AG10803 (cell line): ENCODE results near the gene CFAP92.
A peak's percentile ranks its signal among the peaks of the same experiment; 100 is the strongest.

Experiments used
- DNase-seq: peaks from one replicate; pipeline ENCODE4 v3.0.0; 2010; ENCODE audit warnings: low read depth
- H3K4me3 ChIP-seq: 2 replicates; pipeline ENCODE4 v1.5.1; 2011; ENCODE audit warnings: mild to moderate bottlenecking, low read length, control low read depth
- TF ChIP-seq, protein P1 (sequence below): conservative IDR thresholded peaks from 2 replicates; pipeline ENCODE4 v1.5.1; 2011; ENCODE audit warnings: mild to moderate bottlenecking, low read length, control low read depth, inconsistent platforms

CFAP92 gene

DNA sequence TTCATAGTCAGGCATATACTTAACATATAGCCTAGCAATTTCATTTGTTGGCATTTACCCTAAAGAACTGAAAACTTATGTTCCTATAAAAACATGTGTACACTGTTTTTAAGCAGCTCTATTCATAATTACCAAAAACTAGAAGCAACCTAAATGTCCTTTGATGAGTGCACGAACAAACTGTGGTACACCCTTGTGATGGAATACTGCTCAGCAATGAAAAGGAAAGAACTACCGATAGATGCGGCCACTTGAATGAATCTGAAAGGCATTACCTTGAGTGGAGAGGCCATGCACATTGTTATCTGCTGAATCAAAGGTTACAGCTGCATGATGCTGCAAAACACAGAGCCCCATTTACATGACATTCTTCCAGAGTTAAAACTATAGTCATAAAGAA, 44.7 kb downstream of the CFAP92 start:
- no peak for DNase-seq
- H3K4me3 ChIP-seq = no peak overlapping the region
- TF ChIP-seq, protein P1, sequence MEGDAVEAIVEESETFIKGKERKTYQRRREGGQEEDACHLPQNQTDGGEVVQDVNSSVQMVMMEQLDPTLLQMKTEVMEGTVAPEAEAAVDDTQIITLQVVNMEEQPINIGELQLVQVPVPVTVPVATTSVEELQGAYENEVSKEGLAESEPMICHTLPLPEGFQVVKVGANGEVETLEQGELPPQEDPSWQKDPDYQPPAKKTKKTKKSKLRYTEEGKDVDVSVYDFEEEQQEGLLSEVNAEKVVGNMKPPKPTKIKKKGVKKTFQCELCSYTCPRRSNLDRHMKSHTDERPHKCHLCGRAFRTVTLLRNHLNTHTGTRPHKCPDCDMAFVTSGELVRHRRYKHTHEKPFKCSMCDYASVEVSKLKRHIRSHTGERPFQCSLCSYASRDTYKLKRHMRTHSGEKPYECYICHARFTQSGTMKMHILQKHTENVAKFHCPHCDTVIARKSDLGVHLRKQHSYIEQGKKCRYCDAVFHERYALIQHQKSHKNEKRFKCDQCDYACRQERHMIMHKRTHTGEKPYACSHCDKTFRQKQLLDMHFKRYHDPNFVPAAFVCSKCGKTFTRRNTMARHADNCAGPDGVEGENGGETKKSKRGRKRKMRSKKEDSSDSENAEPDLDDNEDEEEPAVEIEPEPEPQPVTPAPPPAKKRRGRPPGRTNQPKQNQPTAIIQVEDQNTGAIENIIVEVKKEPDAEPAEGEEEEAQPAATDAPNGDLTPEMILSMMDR = no peak

DNA sequence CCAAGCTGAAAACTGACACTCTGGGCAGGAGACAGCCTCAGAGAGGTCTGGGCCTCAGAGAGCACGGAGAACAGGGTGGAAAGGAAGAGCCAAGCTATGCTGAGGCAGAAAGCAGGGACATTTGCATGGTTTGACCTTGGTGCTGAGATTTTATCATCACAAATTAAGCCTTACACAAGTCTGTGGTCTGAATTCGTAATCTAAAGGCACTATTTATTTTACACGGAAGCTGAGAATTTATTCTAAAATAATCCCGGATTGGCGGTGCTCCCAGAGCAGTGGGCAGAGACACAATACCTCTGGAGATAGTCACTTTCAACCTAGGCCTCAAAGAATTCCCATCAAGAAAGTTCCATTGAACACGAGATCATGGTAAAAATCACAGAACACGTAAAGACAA, 47.5 kb downstream of the CFAP92 start:
- TF ChIP-seq, protein P1 = no peak
- DNase-seq = peak; percentile 63
- no peak overlapping the region for H3K4me3 ChIP-seq

DNA sequence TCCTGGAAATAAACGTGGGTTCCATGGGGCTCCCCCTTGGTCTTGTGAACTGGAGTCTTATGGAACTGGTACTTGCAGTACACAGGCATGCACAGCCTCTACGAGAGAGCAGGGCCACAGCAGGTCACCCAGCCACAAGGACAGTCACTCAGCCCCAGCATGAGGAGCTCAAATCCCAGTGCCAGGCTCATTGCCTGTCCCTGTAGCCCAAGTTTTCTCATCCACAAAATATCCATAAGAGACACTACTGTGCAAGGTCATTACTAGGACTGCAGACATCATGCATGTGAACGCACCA, 48.0 kb downstream of the CFAP92 start:
- TF ChIP-seq, protein P1 = no peak
- no peak overlapping the region for H3K4me3 ChIP-seq
- no peak for DNase-seq

DNA sequence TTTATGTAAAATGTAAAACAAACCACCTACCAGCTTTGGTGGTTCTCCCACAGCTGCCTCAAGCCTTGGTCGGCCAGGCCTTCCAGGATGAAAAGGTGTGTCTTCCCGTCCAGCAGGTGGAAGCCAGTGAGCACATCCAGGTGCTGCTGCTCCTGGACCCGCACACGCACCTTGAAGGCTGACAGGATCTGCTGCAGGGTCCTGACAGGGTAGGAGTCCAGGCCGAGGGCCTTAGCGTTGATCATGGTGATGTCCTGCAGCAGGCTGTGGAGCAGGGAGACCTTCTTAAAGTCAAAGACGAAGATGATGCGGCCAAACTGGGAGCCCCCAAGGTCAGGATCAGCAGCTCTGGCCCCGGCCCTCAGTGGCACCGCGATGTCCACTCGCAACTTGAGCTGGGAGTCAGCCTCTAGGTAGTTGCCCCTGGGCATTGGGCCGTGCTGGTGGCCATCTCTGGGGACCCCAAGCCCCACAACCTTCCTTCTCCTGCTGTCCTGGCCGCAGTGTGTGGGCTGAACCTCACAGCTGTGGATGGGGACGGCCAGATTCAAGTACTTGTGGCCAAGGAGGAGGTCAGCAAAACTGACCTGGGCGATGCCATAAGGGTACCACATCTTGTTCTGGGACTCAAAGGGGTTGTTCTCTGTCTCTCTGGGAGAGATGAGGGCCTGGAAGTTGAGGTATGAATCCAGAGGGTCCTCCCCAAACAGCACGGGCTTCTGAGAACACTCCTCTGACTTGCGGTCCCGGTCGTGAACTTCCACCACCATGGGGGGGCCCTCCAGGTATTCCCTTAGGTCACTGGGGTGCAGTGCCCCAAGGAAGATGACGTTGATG, 48.6 kb downstream of the CFAP92 start:
- TF ChIP-seq, protein P1 = no peak
- no peak overlapping the region for H3K4me3 ChIP-seq
- no peak for DNase-seq

DNA sequence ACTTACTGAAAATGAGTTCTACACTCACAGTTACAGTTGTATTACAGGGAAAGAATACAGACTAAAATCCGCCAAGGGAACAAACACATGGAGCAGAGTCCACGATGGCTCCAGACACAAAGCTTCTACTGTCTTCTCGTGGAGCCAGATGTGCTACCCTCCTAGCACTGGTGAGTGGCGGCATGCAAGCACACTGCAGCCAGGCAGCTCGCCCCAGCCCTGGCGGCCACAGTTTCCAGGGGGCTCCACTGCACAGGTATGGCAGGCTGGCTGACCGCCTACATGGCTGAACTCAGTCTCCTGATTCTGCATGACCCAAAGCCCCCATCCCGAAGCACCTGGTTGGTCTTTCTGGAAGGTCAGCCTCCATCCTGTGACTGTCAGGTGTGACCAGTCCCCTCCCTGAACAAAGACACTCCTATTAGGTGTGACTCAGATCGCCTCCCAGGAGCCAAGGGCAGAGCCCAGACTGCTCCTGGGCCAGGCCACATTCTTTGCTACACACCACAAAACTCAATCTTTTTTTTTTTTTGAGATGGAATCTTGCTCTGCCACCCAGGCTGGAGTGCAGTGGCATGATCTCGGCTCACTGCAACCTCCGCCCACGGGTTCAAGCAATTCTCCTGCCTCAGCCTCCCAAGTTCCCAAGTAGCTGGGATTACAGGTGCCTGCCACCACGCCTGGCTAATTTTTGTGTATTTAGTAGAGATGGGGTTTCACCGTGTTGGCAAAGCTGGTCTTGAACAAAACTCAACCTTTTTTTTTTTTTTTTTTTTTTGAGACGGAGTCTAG, 51.5 kb downstream of the CFAP92 start:
- no peak overlapping the region for H3K4me3 ChIP-seq
- no peak for DNase-seq
- TF ChIP-seq, protein P1 = no peak

DNA sequence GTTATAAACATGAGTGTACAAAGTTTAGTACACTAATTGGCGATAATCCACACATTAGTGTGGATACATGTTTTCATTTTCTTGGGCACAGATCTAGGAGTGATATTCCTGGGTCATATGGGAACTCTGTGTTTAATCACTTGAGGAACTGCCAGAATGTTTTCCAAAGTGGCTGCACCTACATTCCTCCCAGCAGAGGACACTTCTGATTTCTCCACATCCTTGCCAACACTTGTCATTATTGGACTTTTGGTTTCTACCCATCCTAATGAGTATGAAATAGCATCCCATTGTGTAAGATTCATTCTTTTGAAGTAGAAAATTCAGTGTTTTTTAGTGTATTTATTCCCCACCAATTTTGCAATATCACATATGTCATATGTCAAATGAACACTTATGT, 53.6 kb downstream of the CFAP92 start:
- no peak overlapping the region for H3K4me3 ChIP-seq
- no peak for DNase-seq
- TF ChIP-seq, protein P1 = no peak

DNA sequence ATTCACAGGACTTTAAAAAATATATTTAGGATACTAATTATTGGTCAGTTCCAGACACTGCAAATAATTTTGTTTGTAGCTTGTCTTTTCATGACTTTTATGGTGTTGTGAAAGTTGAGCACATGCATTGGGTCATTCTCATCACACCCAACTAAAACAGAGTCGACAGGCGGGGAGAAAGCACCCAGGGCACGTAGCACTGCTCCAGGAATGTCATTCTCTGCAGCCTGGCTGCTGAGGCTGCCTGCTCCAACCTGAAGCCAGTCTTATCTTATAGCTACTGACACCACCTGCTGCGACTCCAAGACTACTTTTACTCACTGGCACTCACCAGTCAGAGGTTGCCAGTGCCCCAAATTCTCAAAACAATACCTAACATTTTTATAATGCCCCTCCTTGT, 57.5 kb downstream of the CFAP92 start:
- no peak for DNase-seq
- TF ChIP-seq, protein P1 = no peak
- no peak overlapping the region for H3K4me3 ChIP-seq
